ENCODE results near the gene METTL2B.
A peak's percentile ranks its signal among the peaks of the same experiment; 100 is the strongest.
"Not testable (repeated sequence)": the region's sequence is repeated elsewhere in the genome, so short reads cannot be mapped to it uniquely, and the experiment has no call there.

The METTL2B gene

GRCh38 chr7:128450409-128450808, 26.1 kb upstream of the METTL2B start:
- no peak overlapping the region for H3K27ac Mint-ChIP-seq
- H3K27me3 Mint-ChIP-seq, result no peaks in the 10 kb centered on the region
- H3K9me3 Mint-ChIP-seq, result no peaks in the 10 kb centered on the region
- no peaks in the 10 kb centered on the region for H3K36me3 Mint-ChIP-seq
- peak; percentile 52 for ATAC-seq
- H3K4me3 Mint-ChIP-seq, result peak overlapping the region; percentile 15
- peaks cover 18% of the 10 kb centered on the region for H3K4me1 Mint-ChIP-seq

- Mint-ChIP-seq H3K36me3 (no peaks in the 10 kb centered on the region), H3K4me3 (no peak overlapping the region), H3K4me1 (peaks cover 19% of the 10 kb centered on the region), H3K9me3 (no peaks in the 10 kb centered on the region), H3K27ac (no peak overlapping the region), H3K27me3 (no peaks in the 10 kb centered on the region)
- ATAC-seq, result no peak
Measured at GRCh38 chr7:128450913-128451312, 25.6 kb upstream of the METTL2B start.

GRCh38 chr7:128452552-128452951, 24.0 kb upstream of the METTL2B start:
- Mint-ChIP-seq H3K4me1 (peaks cover 35% of the 10 kb centered on the region), H3K27ac (no peak overlapping the region), H3K9me3 (no peaks in the 10 kb centered on the region), H3K4me3 (no peak overlapping the region), H3K36me3 (no peaks in the 10 kb centered on the region), H3K27me3 (no peaks in the 10 kb centered on the region)
- no peak for ATAC-seq

- no peaks in the 10 kb centered on the region for H3K27me3 Mint-ChIP-seq
- H3K27ac Mint-ChIP-seq, result peak overlapping the region; percentile 98
- H3K36me3 Mint-ChIP-seq, result peaks cover 11% of the 10 kb centered on the region
- peaks cover 51% of the 10 kb centered on the region for H3K4me1 Mint-ChIP-seq
- H3K4me3 Mint-ChIP-seq, result no peak overlapping the region
- ATAC-seq, result no peak
- H3K9me3 Mint-ChIP-seq, result no peaks in the 10 kb centered on the region
Measured at GRCh38 chr7:128453836-128454804, 22.4 kb upstream of the METTL2B start.

- H3K9me3 Mint-ChIP-seq, result no peaks in the 10 kb centered on the region
- H3K27ac Mint-ChIP-seq, result peak overlapping the region; percentile 98
- peaks cover 58% of the 10 kb centered on the region for H3K4me1 Mint-ChIP-seq
- ATAC-seq, result no peak
- peak overlapping the region; percentile 93 for H3K4me3 Mint-ChIP-seq
- H3K36me3 Mint-ChIP-seq, result peaks cover 11% of the 10 kb centered on the region
- no peaks in the 10 kb centered on the region for H3K27me3 Mint-ChIP-seq
Measured at GRCh38 chr7:128454808-128455542, 21.6 kb upstream of the METTL2B start.

GRCh38 chr7:128455543-128456254, 20.8 kb upstream of the METTL2B start, which contains the start of gene HILPDA:
TSS of gene HILPDA (plus strand) at chr7:128455878. CDS start at chr7:128457269, 1,391 bp downstream.
- peak; percentile 96 for ATAC-seq
- Mint-ChIP-seq H3K36me3 (peaks cover 11% of the 10 kb centered on the region), H3K9me3 (no peaks in the 10 kb centered on the region), H3K27me3 (no peaks in the 10 kb centered on the region), H3K4me3 (peak within 1 kb of the TSS; percentile 93), H3K27ac (peak within 1 kb of the TSS; percentile 98), H3K4me1 (peaks cover 52% of the 10 kb centered on the region)

- Mint-ChIP-seq H3K36me3 (peaks cover 11% of the 10 kb centered on the region), H3K27ac (peak overlapping the region; percentile 98), H3K4me1 (peaks cover 50% of the 10 kb centered on the region), H3K27me3 (no peaks in the 10 kb centered on the region), H3K4me3 (peak overlapping the region; percentile 93), H3K9me3 (no peaks in the 10 kb centered on the region)
- ATAC-seq, result no peak
Measured at GRCh38 chr7:128456255-128456725, 20.3 kb upstream of the METTL2B start.

GRCh38 chr7:128457385-128457784, 19.2 kb upstream of the METTL2B start:
- Mint-ChIP-seq H3K27ac (peak overlapping the region; percentile 83), H3K4me3 (peak overlapping the region; percentile 93), H3K4me1 (peaks cover 50% of the 10 kb centered on the region), H3K36me3 (peaks cover 11% of the 10 kb centered on the region)
- not testable (repeated sequence) for ATAC-seq, H3K9me3 Mint-ChIP-seq, H3K27me3 Mint-ChIP-seq

- peaks cover 50% of the 10 kb centered on the region for H3K4me1 Mint-ChIP-seq
- H3K36me3 Mint-ChIP-seq, result peaks cover 13% of the 10 kb centered on the region
- no peaks in the 10 kb centered on the region for H3K27me3 Mint-ChIP-seq
- H3K27ac Mint-ChIP-seq, result peak overlapping the region; percentile 83
- H3K4me3 Mint-ChIP-seq, result peak overlapping the region; percentile 54
- H3K9me3 Mint-ChIP-seq, result no peaks in the 10 kb centered on the region
- ATAC-seq, result peak; percentile 59
Measured at GRCh38 chr7:128458956-128459355, 17.6 kb upstream of the METTL2B start.

GRCh38 chr7:128459394-128459878, 17.1 kb upstream of the METTL2B start:
- Mint-ChIP-seq H3K4me1 (peaks cover 50% of the 10 kb centered on the region), H3K27me3 (no peaks in the 10 kb centered on the region), H3K27ac (peak overlapping the region; percentile 83), H3K4me3 (peak overlapping the region; percentile 25), H3K36me3 (peaks cover 18% of the 10 kb centered on the region), H3K9me3 (no peaks in the 10 kb centered on the region)
- ATAC-seq, result peak; percentile 63

- peaks cover 26% of the 10 kb centered on the region for H3K4me1 Mint-ChIP-seq
- no peak overlapping the region for H3K4me3 Mint-ChIP-seq
- H3K9me3 Mint-ChIP-seq, result no peaks in the 10 kb centered on the region
- no peak for ATAC-seq
- H3K27me3 Mint-ChIP-seq, result no peaks in the 10 kb centered on the region
- H3K36me3 Mint-ChIP-seq, result peaks cover 22% of the 10 kb centered on the region
- H3K27ac Mint-ChIP-seq, result no peak overlapping the region
Measured at GRCh38 chr7:128462460-128462859, 14.1 kb upstream of the METTL2B start.

GRCh38 chr7:128463345-128463744, 13.2 kb upstream of the METTL2B start:
- H3K4me3 Mint-ChIP-seq, H3K27me3 Mint-ChIP-seq, ATAC-seq, H3K27ac Mint-ChIP-seq, H3K9me3 Mint-ChIP-seq: not testable (repeated sequence)
- peaks cover 17% of the 10 kb centered on the region for H3K4me1 Mint-ChIP-seq
- H3K36me3 Mint-ChIP-seq, result peaks cover 24% of the 10 kb centered on the region

- ATAC-seq, H3K27me3 Mint-ChIP-seq, H3K27ac Mint-ChIP-seq, H3K4me3 Mint-ChIP-seq, H3K9me3 Mint-ChIP-seq: not testable (repeated sequence)
- peaks cover 11% of the 10 kb centered on the region for H3K4me1 Mint-ChIP-seq
- H3K36me3 Mint-ChIP-seq, result peaks cover 23% of the 10 kb centered on the region
Measured at GRCh38 chr7:128463933-128464332, 12.6 kb upstream of the METTL2B start.

- not testable (repeated sequence) for ATAC-seq, H3K27ac Mint-ChIP-seq
- peaks cover 23% of the 10 kb centered on the region for H3K36me3 Mint-ChIP-seq
Measured at GRCh38 chr7:128466871-128467270, 9.7 kb upstream of the METTL2B start.

GRCh38 chr7:128477336-128477690, 765 bp downstream of the METTL2B start:
- H3K27ac Mint-ChIP-seq, result peak overlapping the region; percentile 95
- peaks cover 17% of the 10 kb centered on the region for H3K4me1 Mint-ChIP-seq
- peak overlapping the region; percentile 95 for H3K4me3 Mint-ChIP-seq
- not testable (repeated sequence) for H3K9me3 Mint-ChIP-seq, H3K36me3 Mint-ChIP-seq, H3K27me3 Mint-ChIP-seq, ATAC-seq

More at GRCh38 chr7:128466871-128467270, 9.7 kb upstream of the METTL2B start:
- not testable (repeated sequence) for H3K4me1 Mint-ChIP-seq, H3K4me3 Mint-ChIP-seq, H3K27me3 Mint-ChIP-seq, H3K9me3 Mint-ChIP-seq

Measured in stimulated activated memory B cell treated with anti-CD40 and anti-IgM and Interleukin-4, amounts not matched to agents 10 μg/mL and 1 μg/mL and 100 μg/mL, for 72 hours (primary cell).